Epithelial cell of proximal tubule (primary cell): ENCODE results near the gene TMEM237. TPM values are rescaled to one million over a fixed set of nuclear protein-coding genes. Genes with fewer than 3 reads are reported as not detected.

Experiments used
- DNase-seq: peaks from one replicate; pipeline ENCODE4 v3.0.0-alpha.2; 2011; ENCODE audit warnings: low read depth
- H3K4me3 ChIP-seq: 2 replicates; pipeline ENCODE4 v1.5.1; 2011; ENCODE audit warnings: low read depth, mild to moderate bottlenecking, low read length
- CTCF ChIP-seq: conservative IDR thresholded peaks from 2 replicates; pipeline ENCODE4 v1.5.1; 2012; ENCODE audit warnings: low read depth, mild to moderate bottlenecking, low read length
- total RNA-seq: library from RNA; depleted of rRNA; stranded (reverse); fragments of >200 nt; gene quantifications from 2 replicates; pipeline ENCODE4 v1.2.3, GENCODE V29; 2015

TMEM237 gene
- total RNA-seq, 1 donor from 2014 or later: 53.1 TPM

GRCh38 chr2:201644001-201644400 lies 698 bp upstream of the TMEM237 start:
- DNase-seq: no peak
- TF ChIP-seq CTCF: no peak
- H3K4me3 ChIP-seq: peak overlapping the region; percentile 82

- H3K4me3 ChIP-seq: peak overlapping the region; percentile 82
- no peak for TF ChIP-seq CTCF
- no peak for DNase-seq
Observed at GRCh38 chr2:201642579-201643215, 606 bp downstream of the TMEM237 start.

GRCh38 chr2:201642086-201642578 lies 1.2 kb downstream of the TMEM237 start:
- no peak for DNase-seq
- TF ChIP-seq CTCF: no peak
- peak overlapping the region; percentile 82 for H3K4me3 ChIP-seq

GRCh38 chr2:201639205-201639604 lies 4.1 kb downstream of the TMEM237 start:
- no peak overlapping the region for H3K4me3 ChIP-seq
- TF ChIP-seq CTCF: no peak
- DNase-seq: no peak

- no peak for DNase-seq
- TF ChIP-seq CTCF: no peak
- no peak overlapping the region for H3K4me3 ChIP-seq
Observed at GRCh38 chr2:201638326-201638725, 5.0 kb downstream of the TMEM237 start.

GRCh38 chr2:201633661-201634249 lies 9.5 kb downstream of the TMEM237 start:
- no peak overlapping the region for H3K4me3 ChIP-seq
- no peak for TF ChIP-seq CTCF

GRCh38 chr2:201631041-201631440 lies 12.3 kb downstream of the TMEM237 start:
- no peak for TF ChIP-seq CTCF
- H3K4me3 ChIP-seq: no peak overlapping the region
- DNase-seq: no peak

More at GRCh38 chr2:201633661-201634249, 9.5 kb downstream of the TMEM237 start:
- DNase-seq: no peak
